ENCODE measurements around the gene PPHLN1. TPM values are rescaled to one million over a fixed set of nuclear protein-coding genes. Genes with fewer than 3 reads are reported as not detected.

Gene PPHLN1
- total RNA-seq, 1 donor from 2014 or later, result 57.2 TPM

DNA sequence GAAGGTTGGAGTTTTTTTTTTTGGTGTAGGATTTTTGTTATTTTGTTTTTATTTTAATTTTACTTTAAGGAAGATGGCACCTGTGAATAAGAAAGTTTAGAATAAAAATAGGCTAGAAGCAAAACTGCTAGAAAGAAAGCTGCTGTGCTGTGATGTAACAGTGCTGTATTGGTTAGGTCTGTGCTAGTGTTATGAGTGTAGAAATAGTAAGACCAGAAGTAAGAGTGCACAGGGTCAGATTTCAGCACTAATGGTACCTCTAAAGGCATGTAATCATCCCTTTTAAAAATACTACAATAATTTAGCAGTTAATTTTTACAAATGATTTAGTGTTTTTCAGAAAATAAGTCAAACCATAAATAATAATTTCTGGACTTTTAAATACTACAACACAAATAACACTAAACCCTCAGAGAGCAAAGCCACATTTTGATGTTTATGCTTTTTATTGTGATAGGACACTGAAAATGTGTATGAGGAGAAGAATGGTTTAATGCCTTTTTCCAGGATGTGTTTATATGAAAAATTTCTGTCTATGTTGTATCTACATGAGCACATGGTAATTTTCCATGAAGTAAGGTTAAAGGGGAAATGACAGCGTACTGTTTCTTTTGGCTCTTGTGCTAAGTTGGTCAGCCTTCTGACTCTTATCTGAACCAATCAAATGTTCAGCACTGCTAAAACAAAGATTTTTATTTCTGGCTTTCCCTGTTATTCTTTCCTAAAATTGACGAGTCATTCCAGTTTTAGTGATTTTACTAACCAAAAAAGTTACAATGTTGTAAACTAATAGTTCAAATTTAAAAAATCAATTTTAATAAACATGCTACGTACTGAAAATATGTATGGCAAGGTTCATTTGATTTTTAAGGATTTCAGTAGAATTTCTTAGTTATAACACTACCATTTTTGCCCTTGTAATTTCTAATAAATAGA, 96.1 kb downstream of the PPHLN1 start:
- TF ChIP-seq, protein P1, sequence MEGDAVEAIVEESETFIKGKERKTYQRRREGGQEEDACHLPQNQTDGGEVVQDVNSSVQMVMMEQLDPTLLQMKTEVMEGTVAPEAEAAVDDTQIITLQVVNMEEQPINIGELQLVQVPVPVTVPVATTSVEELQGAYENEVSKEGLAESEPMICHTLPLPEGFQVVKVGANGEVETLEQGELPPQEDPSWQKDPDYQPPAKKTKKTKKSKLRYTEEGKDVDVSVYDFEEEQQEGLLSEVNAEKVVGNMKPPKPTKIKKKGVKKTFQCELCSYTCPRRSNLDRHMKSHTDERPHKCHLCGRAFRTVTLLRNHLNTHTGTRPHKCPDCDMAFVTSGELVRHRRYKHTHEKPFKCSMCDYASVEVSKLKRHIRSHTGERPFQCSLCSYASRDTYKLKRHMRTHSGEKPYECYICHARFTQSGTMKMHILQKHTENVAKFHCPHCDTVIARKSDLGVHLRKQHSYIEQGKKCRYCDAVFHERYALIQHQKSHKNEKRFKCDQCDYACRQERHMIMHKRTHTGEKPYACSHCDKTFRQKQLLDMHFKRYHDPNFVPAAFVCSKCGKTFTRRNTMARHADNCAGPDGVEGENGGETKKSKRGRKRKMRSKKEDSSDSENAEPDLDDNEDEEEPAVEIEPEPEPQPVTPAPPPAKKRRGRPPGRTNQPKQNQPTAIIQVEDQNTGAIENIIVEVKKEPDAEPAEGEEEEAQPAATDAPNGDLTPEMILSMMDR (IDR thresholded peaks at IDR 0.05; ENCODE audit: insufficient read depth, low read length, poor library complexity, severe bottlenecking), result no peak
- no peaks in the 10 kb centered on the region for H3K36me3 ChIP-seq (ENCODE audit: control insufficient read depth, insufficient read depth, low read length)
- H3K27me3 ChIP-seq (ENCODE audit: control insufficient read depth, insufficient read depth, low read length), result no peaks in the 10 kb centered on the region
- no peak overlapping the region for H3K4me3 ChIP-seq (ENCODE audit: low read depth, low read length)
- DNase-seq (ENCODE audit: low read depth), result no peak

DNA sequence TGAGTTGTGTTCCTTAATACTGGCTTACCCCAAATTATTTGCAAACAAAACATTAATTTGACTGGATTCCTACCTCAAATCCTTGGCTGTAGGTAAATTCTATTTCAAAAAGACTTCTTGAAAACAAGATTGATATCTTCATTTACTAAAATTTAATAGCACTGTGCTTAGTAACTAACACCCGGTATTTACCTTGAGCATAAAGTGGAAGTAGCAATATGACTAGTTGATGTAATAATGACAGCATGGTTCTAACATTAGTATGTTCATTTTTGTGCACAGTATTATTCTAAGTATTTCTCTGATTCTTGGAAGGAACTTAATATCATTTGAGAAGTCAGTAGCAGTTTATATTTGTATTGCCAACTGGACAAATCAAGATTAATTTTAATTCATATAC, 96.8 kb downstream of the PPHLN1 start:
- TF ChIP-seq, protein P1 (IDR thresholded peaks at IDR 0.05; ENCODE audit: insufficient read depth, low read length, poor library complexity, severe bottlenecking), result no peak

DNA sequence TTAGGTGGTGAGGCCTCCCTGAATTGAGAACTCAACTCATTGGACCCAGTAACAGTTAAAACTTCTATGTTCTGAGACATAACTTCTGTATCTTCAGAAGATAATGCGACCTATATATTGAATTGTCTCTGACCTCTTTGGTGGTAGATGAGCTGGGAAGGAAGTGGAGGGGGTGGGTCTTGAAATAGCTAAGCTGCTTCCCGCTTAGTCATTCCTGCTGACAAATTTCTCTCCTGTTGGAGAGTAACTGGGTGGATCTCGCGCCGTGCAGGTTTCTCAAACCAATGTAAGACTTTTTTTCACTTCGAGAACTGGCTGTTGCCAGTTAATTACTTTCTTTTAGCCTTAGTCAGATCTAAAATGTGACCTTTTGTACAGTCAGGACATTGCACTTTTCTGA, 100.8 kb downstream of the PPHLN1 start:
- no peaks in the 10 kb centered on the region for H3K36me3 ChIP-seq (ENCODE audit: control insufficient read depth, insufficient read depth, low read length)
- H3K27me3 ChIP-seq (ENCODE audit: control insufficient read depth, insufficient read depth, low read length), result no peaks in the 10 kb centered on the region
- H3K4me3 ChIP-seq (ENCODE audit: low read depth, low read length), result no peak overlapping the region
- DNase-seq (ENCODE audit: low read depth), result peak; percentile 67
- TF ChIP-seq, protein P1 (IDR thresholded peaks at IDR 0.05; ENCODE audit: insufficient read depth, low read length, poor library complexity, severe bottlenecking), result no peak

More for the DNA sequence above, 96.8 kb downstream of the PPHLN1 start:
- H3K4me3 ChIP-seq (ENCODE audit: low read depth, low read length), result no peak overlapping the region
- no peaks in the 10 kb centered on the region for H3K27me3 ChIP-seq (ENCODE audit: control insufficient read depth, insufficient read depth, low read length)
- no peak for DNase-seq (ENCODE audit: low read depth)
- H3K36me3 ChIP-seq (ENCODE audit: control insufficient read depth, insufficient read depth, low read length), result no peaks in the 10 kb centered on the region

DNA sequence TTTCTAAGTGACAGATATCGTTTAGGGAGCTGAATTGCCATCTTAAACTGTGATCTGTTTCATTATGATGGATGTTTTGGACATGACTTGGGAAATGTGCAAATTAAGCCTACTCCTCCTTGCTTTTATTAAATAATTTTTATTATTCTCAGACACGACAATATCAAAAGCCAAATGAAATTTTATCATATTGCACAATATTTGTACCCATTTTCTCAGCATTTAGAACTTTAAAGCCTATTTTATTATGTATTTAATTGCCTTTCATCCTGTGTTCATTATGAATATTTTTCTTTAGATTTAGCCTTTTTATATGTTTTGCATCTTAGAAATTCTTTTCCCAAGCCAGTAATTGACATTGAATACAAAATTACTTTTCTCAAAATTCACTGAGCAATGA, 102.9 kb downstream of the PPHLN1 start:
- TF ChIP-seq, protein P1 (IDR thresholded peaks at IDR 0.05; ENCODE audit: insufficient read depth, low read length, poor library complexity, severe bottlenecking), result no peak
- H3K4me3 ChIP-seq (ENCODE audit: low read depth, low read length), result no peak overlapping the region
- no peaks in the 10 kb centered on the region for H3K36me3 ChIP-seq (ENCODE audit: control insufficient read depth, insufficient read depth, low read length)
- no peak for DNase-seq (ENCODE audit: low read depth)
- no peaks in the 10 kb centered on the region for H3K27me3 ChIP-seq (ENCODE audit: control insufficient read depth, insufficient read depth, low read length)

GRCh38 chr12:42432517-42433140, 106.7 kb downstream of the PPHLN1 start:
- TF ChIP-seq, protein P1 (IDR thresholded peaks at IDR 0.05; ENCODE audit: insufficient read depth, low read length, poor library complexity, severe bottlenecking), result no peak
- no peaks in the 10 kb centered on the region for H3K27me3 ChIP-seq (ENCODE audit: control insufficient read depth, insufficient read depth, low read length)
- no peaks in the 10 kb centered on the region for H3K36me3 ChIP-seq (ENCODE audit: control insufficient read depth, insufficient read depth, low read length)
- DNase-seq (ENCODE audit: low read depth), result no peak
- no peak overlapping the region for H3K4me3 ChIP-seq (ENCODE audit: low read depth, low read length)
